AG10803 (cell line): ENCODE measurements around the gene CUL7.
"Not testable (repeated sequence)": the region's sequence is repeated elsewhere in the genome, so short reads cannot be mapped to it uniquely, and the experiment has no call there.

Experiments
- DNase-seq: peaks from one replicate; pipeline ENCODE4 v3.0.0; 2010; ENCODE audit warnings: low read depth
- H3K4me3 ChIP-seq: 2 replicates; pipeline ENCODE4 v1.5.1; 2011; ENCODE audit warnings: mild to moderate bottlenecking, low read length, control low read depth
- CTCF ChIP-seq: conservative IDR thresholded peaks from 2 replicates; pipeline ENCODE4 v1.5.1; 2011; ENCODE audit warnings: mild to moderate bottlenecking, low read length, control low read depth, inconsistent platforms

CUL7 gene

GRCh38 chr6:43045371-43045930 lies 8.2 kb downstream of the CUL7 start:
- DNase-seq = no peak
- H3K4me3 ChIP-seq = no peak overlapping the region
- TF ChIP-seq CTCF = no peak

GRCh38 chr6:43043310-43043709 lies 10.3 kb downstream of the CUL7 start:
- no peak for DNase-seq
- no peak for TF ChIP-seq CTCF
- H3K4me3 ChIP-seq = no peak overlapping the region

- DNase-seq = not testable (repeated sequence)
Observed at GRCh38 chr6:43041475-43041874, 12.2 kb downstream of the CUL7 start.

GRCh38 chr6:43040542-43041257 lies 13.0 kb downstream of the CUL7 start:
- TF ChIP-seq CTCF = no peak
- no peak for DNase-seq
- H3K4me3 ChIP-seq = no peak overlapping the region

More at GRCh38 chr6:43041475-43041874, 12.2 kb downstream of the CUL7 start:
- H3K4me3 ChIP-seq = not testable (repeated sequence)

- no peak for DNase-seq
- no peak overlapping the region for H3K4me3 ChIP-seq
- TF ChIP-seq CTCF = no peak
Observed at GRCh38 chr6:43038727-43039126, 14.9 kb downstream of the CUL7 start.

- no peak for TF ChIP-seq CTCF
- no peak overlapping the region for H3K4me3 ChIP-seq
- no peak for DNase-seq
Observed at GRCh38 chr6:43037706-43038105, 15.9 kb downstream of the CUL7 start.

GRCh38 chr6:43037197-43037596 lies 16.5 kb downstream of the CUL7 start:
- TF ChIP-seq CTCF = no peak
- no peak for DNase-seq
- no peak overlapping the region for H3K4me3 ChIP-seq

- DNase-seq = no peak
- no peak overlapping the region for H3K4me3 ChIP-seq
- no peak for TF ChIP-seq CTCF
Observed at GRCh38 chr6:43036712-43037111, 16.9 kb downstream of the CUL7 start.
